ENCODE measurements around the gene AGMAT.
A peak's percentile ranks its signal among the peaks of the same experiment; 100 is the strongest.

AGMAT gene

GRCh38 chr1:15584489-15585363, at the start of gene AGMAT:
AGMAT (minus strand) TSS chr1:15585051; CDS start chr1:15584967, 84 bp downstream.
- no peak for DNase-seq

- DNase-seq, result no peak
These were observed 49.0 kb upstream of the AGMAT start for GRCh38 chr1:15633756-15634420.

- DNase-seq, result no peak
These were observed 43.2 kb upstream of the AGMAT start for GRCh38 chr1:15628003-15628402.

- no peak for DNase-seq
These were observed 42.6 kb upstream of the AGMAT start for GRCh38 chr1:15627343-15627988.

- no peak for DNase-seq
These were observed 41.6 kb upstream of the AGMAT start for GRCh38 chr1:15626269-15626950.

- DNase-seq, result no peak
These were observed 40.4 kb upstream of the AGMAT start for GRCh38 chr1:15625056-15625917.

- no peak for DNase-seq
These were observed 39.4 kb upstream of the AGMAT start for GRCh38 chr1:15624133-15624714.

GRCh38 chr1:15623435-15623834, 38.6 kb upstream of the AGMAT start:
- no peak for DNase-seq

- DNase-seq, result no peak
These were observed 38.0 kb upstream of the AGMAT start for GRCh38 chr1:15622712-15623373.

- no peak for DNase-seq
These were observed 37.1 kb upstream of the AGMAT start for GRCh38 chr1:15621975-15622374.

GRCh38 chr1:15620902-15621682, 36.2 kb upstream of the AGMAT start:
- DNase-seq, result no peak

GRCh38 chr1:15620155-15620545, 35.3 kb upstream of the AGMAT start:
- DNase-seq, result no peak

GRCh38 chr1:15618655-15619525, 34.0 kb upstream of the AGMAT start:
- DNase-seq, result no peak

GRCh38 chr1:15618077-15618654, 33.3 kb upstream of the AGMAT start:
- DNase-seq, result no peak

- peak; percentile 95 to 99 for DNase-seq
These were observed 32.6 kb upstream of the AGMAT start, which contains the start of gene DDI2 for GRCh38 chr1:15617173-15618076. DDI2 (plus strand) TSS chr1:15617458; CDS start chr1:15617671, 213 bp downstream.

GRCh38 chr1:15616373-15617172, 31.7 kb upstream of the AGMAT start:
- no peak for DNase-seq

- DNase-seq, result no peak
These were observed 25.3 kb upstream of the AGMAT start for GRCh38 chr1:15610167-15610566.

Data from NCI-H446 (cell line).